AG09319 (cell line): Measurements from ENCODE around the gene SLC12A6.
A peak's percentile ranks its signal among the peaks of the same experiment; 100 is the strongest.

ENCODE experiments used
- DNase-seq: peaks from one replicate; pipeline ENCODE4 v3.0.0-alpha.2; 2010; ENCODE audit warnings: low read depth; ENCODE audit errors: extremely low read depth
- CTCF ChIP-seq: IDR thresholded peaks from 2 replicates; pipeline ENCODE4 v1.5.1; 2011; ENCODE audit warnings: low read depth, mild to moderate bottlenecking, inconsistent platforms, low read length, moderate library complexity

Gene SLC12A6

DNA sequence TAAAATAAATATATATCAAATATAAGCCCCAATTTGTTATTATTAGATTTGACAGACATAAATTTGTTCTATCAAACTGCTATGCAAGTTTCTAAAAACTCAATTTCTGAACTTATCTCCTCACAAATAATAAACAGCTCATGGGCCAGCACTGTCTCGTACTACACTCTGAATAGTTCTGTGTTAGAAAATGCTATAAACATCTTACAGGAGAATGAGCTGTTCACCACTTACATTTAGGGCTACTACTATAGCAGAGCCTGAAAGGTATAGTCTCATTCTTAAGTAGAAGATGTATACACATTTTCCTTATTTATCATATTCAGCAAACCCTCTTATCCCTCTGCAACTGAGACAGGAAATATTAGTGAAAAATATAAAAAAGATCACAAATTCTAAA lies 12.6 kb downstream of the SLC12A6 start:
- DNase-seq, result no peak
- TF ChIP-seq CTCF, result no peak

GRCh38 chr15:34323217-34323616 lies 14.4 kb downstream of the SLC12A6 start:
- DNase-seq, result no peak
- TF ChIP-seq CTCF, result no peak

DNA sequence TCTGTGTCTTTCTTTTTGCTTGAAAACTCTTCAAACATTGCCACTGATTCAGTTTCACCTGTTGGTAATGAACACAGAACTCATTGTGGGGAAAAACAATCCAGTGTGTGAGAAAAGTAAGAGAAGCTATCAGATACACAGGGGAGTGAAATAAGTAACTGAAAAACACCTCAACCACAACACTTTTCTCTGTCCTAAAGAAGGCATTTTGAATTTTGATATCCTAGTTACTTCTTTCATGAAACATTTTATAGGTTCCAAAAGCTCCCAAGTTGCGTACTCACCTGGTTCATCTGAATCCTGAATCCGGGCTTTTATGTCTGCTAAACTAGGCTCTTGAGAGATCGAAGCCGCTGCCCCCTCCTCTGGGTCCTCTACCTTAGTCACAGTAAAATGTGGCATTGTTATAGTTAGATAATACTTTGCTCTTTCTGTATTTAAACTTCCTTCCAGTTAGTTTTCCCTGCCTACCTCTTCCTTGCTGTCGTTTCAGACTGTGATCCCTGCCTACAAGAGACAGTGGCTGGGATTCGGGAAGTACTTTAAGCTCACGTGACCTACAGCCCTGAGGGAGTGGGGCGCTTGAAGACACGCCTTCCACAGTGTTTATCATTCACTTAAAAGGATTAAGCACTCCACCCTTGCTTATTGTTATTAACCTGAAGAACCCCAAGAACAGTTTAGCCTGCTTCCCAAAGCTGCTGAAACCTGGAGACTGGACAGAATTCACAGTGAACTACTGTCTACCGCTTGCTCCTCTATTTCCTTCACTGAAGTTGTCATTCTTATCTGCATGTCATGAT lies 19.1 kb downstream of the SLC12A6 start:
- no peak for TF ChIP-seq CTCF
- DNase-seq, result peak; percentile 15

- no peak for TF ChIP-seq CTCF
- DNase-seq, result no peak
These were observed 22.8 kb downstream of the SLC12A6 start for GRCh38 chr15:34314491-34315490.

GRCh38 chr15:34311563-34311962 lies 26.0 kb downstream of the SLC12A6 start:
- no peak for DNase-seq
- TF ChIP-seq CTCF, result no peak

GRCh38 chr15:34304613-34305012 lies 33.0 kb downstream of the SLC12A6 start:
- DNase-seq, result peak; percentile 43
- no peak for TF ChIP-seq CTCF

- DNase-seq, result no peak
- TF ChIP-seq CTCF, result no peak
These were observed 36.5 kb downstream of the SLC12A6 start for GRCh38 chr15:34301058-34301457.
